ENCODE results near the gene WDR5B.
"Not testable (repeated sequence)": the region's sequence is repeated elsewhere in the genome, so short reads cannot be mapped to it uniquely, and the experiment has no call there.

The WDR5B gene

GRCh38 chr3:122383771-122384697 lies 31.8 kb downstream of the WDR5B start, which contains the start of gene FAM162A:
TSS of gene FAM162A (plus strand) at chr3:122384182. CDS start at chr3:122384266, 84 bp downstream.
- H3K9me3 Mint-ChIP-seq = no peaks in the 10 kb centered on the region
- H3K36me3 Mint-ChIP-seq (ENCODE audit: insufficient read depth) = peaks cover 9% of the 10 kb centered on the region

GRCh38 chr3:122382888-122383666 lies 32.8 kb downstream of the WDR5B start, which contains the start of gene MIX23:
TSS of gene MIX23 (minus strand) at chr3:122383231. CDS start at chr3:122383224, 7 bp downstream.
- Mint-ChIP-seq H3K9me3 (no peaks in the 10 kb centered on the region), H3K4me3 (peak within 1 kb of the TSS; percentile 90), H3K27me3 (no peaks in the 10 kb centered on the region), H3K36me3 (ENCODE audit: insufficient read depth) (peaks cover 10% of the 10 kb centered on the region), H3K4me1 (peaks cover 29% of the 10 kb centered on the region), H3K27ac (ENCODE audit: low read depth) (peak within 1 kb of the TSS; percentile 84)
- DNase-seq (ENCODE audit: low spot score in 2 of 2) (peak; percentile 66 to 76), ATAC-seq (replicated peaks; ENCODE audit: extremely low read depth, poor library complexity, severe bottlenecking) (peak; percentile 52)

More at GRCh38 chr3:122383771-122384697, 31.8 kb downstream of the WDR5B start, which contains the start of gene FAM162A:
- Mint-ChIP-seq H3K4me1 (peaks cover 34% of the 10 kb centered on the region), H3K4me3 (peak within 1 kb of the TSS; percentile 90), H3K27me3 (no peaks in the 10 kb centered on the region), H3K27ac (ENCODE audit: low read depth) (peak within 1 kb of the TSS; percentile 84)
- ATAC-seq (replicated peaks; ENCODE audit: extremely low read depth, poor library complexity, severe bottlenecking) = peak; percentile 98
- DNase-seq (ENCODE audit: low spot score in 2 of 2) = peak; percentile 86 to 90

- Mint-ChIP-seq H3K4me1 (peaks cover 17% of the 10 kb centered on the region), H3K27ac (ENCODE audit: low read depth) (no peak overlapping the region), H3K27me3 (no peaks in the 10 kb centered on the region), H3K9me3 (no peaks in the 10 kb centered on the region), H3K36me3 (ENCODE audit: insufficient read depth) (peaks cover 7% of the 10 kb centered on the region), H3K4me3 (no peak overlapping the region)
- DNase-seq (ENCODE audit: low spot score in 2 of 2) = no peak
- ATAC-seq (replicated peaks; ENCODE audit: extremely low read depth, poor library complexity, severe bottlenecking) = no peak
Measured at GRCh38 chr3:122377975-122378374, 37.9 kb downstream of the WDR5B start.

- Mint-ChIP-seq H3K27ac (ENCODE audit: low read depth) (no peak overlapping the region), H3K36me3 (ENCODE audit: insufficient read depth) (peaks cover 18% of the 10 kb centered on the region), H3K4me3 (no peak overlapping the region), H3K4me1 (peaks cover 10% of the 10 kb centered on the region), H3K27me3 (no peaks in the 10 kb centered on the region), H3K9me3 (no peaks in the 10 kb centered on the region)
- no peak for DNase-seq (ENCODE audit: low spot score in 2 of 2)
- ATAC-seq (replicated peaks; ENCODE audit: extremely low read depth, poor library complexity, severe bottlenecking) = no peak
Measured at GRCh38 chr3:122374034-122374433, 41.8 kb downstream of the WDR5B start.

- no peak overlapping the region for H3K27ac Mint-ChIP-seq (ENCODE audit: low read depth)
- no peak for ATAC-seq (replicated peaks; ENCODE audit: extremely low read depth, poor library complexity, severe bottlenecking)
- no peaks in the 10 kb centered on the region for H3K4me1 Mint-ChIP-seq
Measured at GRCh38 chr3:122366379-122366749, 49.5 kb downstream of the WDR5B start.

GRCh38 chr3:122365582-122366378 lies 50.1 kb downstream of the WDR5B start:
- not testable (repeated sequence) for H3K27me3 Mint-ChIP-seq; H3K4me3 Mint-ChIP-seq; H3K27ac Mint-ChIP-seq (ENCODE audit: low read depth); H3K9me3 Mint-ChIP-seq; H3K4me1 Mint-ChIP-seq; ATAC-seq (replicated peaks; ENCODE audit: extremely low read depth, poor library complexity, severe bottlenecking); DNase-seq (ENCODE audit: low spot score in 2 of 2)
- H3K36me3 Mint-ChIP-seq (ENCODE audit: insufficient read depth) = peaks cover 18% of the 10 kb centered on the region

More at GRCh38 chr3:122366379-122366749, 49.5 kb downstream of the WDR5B start:
- Mint-ChIP-seq H3K27me3 (no peaks in the 10 kb centered on the region), H3K36me3 (ENCODE audit: insufficient read depth) (peaks cover 20% of the 10 kb centered on the region), H3K9me3 (no peaks in the 10 kb centered on the region), H3K4me3 (no peak overlapping the region)
- no peak for DNase-seq (ENCODE audit: low spot score in 2 of 2)

- ATAC-seq (replicated peaks; ENCODE audit: extremely low read depth, poor library complexity, severe bottlenecking) (no peak), DNase-seq (ENCODE audit: low spot score in 2 of 2) (no peak)
- Mint-ChIP-seq H3K27ac (ENCODE audit: low read depth) (no peak overlapping the region), H3K4me1 (no peaks in the 10 kb centered on the region), H3K27me3 (no peaks in the 10 kb centered on the region), H3K36me3 (ENCODE audit: insufficient read depth) (peaks cover 17% of the 10 kb centered on the region), H3K9me3 (no peaks in the 10 kb centered on the region), H3K4me3 (no peak overlapping the region)
Measured at GRCh38 chr3:122365073-122365472, 50.8 kb downstream of the WDR5B start.

GRCh38 chr3:122364490-122364889 lies 51.4 kb downstream of the WDR5B start:
- DNase-seq (ENCODE audit: low spot score in 2 of 2) = no peak
- Mint-ChIP-seq H3K27ac (ENCODE audit: low read depth) (no peak overlapping the region), H3K4me3 (no peak overlapping the region), H3K4me1 (no peaks in the 10 kb centered on the region), H3K27me3 (no peaks in the 10 kb centered on the region), H3K36me3 (ENCODE audit: insufficient read depth) (peaks cover 16% of the 10 kb centered on the region), H3K9me3 (no peaks in the 10 kb centered on the region)
- ATAC-seq (replicated peaks; ENCODE audit: extremely low read depth, poor library complexity, severe bottlenecking) = no peak
